ENCODE measurements around the gene HSD11B2.

Gene HSD11B2

DNA sequence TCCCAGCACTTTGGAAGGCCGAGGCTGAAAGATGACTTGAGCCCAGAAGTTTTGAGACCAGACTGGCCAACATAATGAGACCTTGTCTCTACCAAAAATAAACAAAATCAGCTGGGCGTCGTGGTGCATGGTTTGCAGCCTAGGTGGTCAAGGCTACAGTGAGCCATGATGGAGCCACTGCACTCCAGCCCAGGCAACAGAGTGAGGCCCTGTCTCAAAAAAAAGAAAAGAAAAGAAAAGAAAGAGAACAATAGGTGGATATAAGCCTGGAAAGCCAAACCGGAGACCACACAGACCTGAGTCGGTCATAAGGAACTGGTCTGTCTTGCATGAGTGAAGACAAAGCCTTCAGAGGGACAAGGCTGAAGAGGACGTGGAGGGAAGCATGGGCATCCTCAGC is 35.7 kb downstream of the HSD11B2 start:
- no peak overlapping the region for H3K27ac ChIP-seq (ENCODE audit: low read length)
- ATAC-seq (ENCODE audit: insufficient read depth, low read depth) (no peak), DNase-seq (no peak)
- H3K27me3 ChIP-seq (ENCODE audit: insufficient read depth, low read length, poor library complexity): no peaks in the 10 kb centered on the region
- peaks cover 60% of the 10 kb centered on the region for H3K79me2 ChIP-seq (ENCODE audit: insufficient read depth, low read length)
- H3K4me2 ChIP-seq (ENCODE audit: insufficient read depth, low read length): no peak overlapping the region
- no peak overlapping the region for H3K4me3 ChIP-seq (ENCODE audit: low read depth in 1 of 2, low read length in 2 of 2)
- H2AFZ ChIP-seq (ENCODE audit: low read depth, low read length): no peak overlapping the region
- H3K9me3 ChIP-seq (ENCODE audit: insufficient read depth, low read length, severe bottlenecking): no peaks in the 10 kb centered on the region
- H3K36me3 ChIP-seq (ENCODE audit: insufficient read depth, low read length): no peaks in the 10 kb centered on the region
- H4K20me1 ChIP-seq (ENCODE audit: insufficient read depth, low read length): peaks cover 46% of the 10 kb centered on the region
- TF ChIP-seq EZH2 (IDR thresholded peaks at IDR 0.05; ENCODE audit: borderline replicate concordance, low read depth, low read length, severe bottlenecking): no peak
- TF ChIP-seq, protein P1, sequence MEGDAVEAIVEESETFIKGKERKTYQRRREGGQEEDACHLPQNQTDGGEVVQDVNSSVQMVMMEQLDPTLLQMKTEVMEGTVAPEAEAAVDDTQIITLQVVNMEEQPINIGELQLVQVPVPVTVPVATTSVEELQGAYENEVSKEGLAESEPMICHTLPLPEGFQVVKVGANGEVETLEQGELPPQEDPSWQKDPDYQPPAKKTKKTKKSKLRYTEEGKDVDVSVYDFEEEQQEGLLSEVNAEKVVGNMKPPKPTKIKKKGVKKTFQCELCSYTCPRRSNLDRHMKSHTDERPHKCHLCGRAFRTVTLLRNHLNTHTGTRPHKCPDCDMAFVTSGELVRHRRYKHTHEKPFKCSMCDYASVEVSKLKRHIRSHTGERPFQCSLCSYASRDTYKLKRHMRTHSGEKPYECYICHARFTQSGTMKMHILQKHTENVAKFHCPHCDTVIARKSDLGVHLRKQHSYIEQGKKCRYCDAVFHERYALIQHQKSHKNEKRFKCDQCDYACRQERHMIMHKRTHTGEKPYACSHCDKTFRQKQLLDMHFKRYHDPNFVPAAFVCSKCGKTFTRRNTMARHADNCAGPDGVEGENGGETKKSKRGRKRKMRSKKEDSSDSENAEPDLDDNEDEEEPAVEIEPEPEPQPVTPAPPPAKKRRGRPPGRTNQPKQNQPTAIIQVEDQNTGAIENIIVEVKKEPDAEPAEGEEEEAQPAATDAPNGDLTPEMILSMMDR (IDR thresholded peaks at IDR 0.05; ENCODE audit: borderline replicate concordance, extremely low read depth, low read length, poor library complexity, severe bottlenecking): no peak
- no peaks in the 10 kb centered on the region for H3K4me1 ChIP-seq (ENCODE audit: insufficient read depth, low read length)
- H3K9ac ChIP-seq (ENCODE audit: low read depth, low read length): no peak overlapping the region

DNA sequence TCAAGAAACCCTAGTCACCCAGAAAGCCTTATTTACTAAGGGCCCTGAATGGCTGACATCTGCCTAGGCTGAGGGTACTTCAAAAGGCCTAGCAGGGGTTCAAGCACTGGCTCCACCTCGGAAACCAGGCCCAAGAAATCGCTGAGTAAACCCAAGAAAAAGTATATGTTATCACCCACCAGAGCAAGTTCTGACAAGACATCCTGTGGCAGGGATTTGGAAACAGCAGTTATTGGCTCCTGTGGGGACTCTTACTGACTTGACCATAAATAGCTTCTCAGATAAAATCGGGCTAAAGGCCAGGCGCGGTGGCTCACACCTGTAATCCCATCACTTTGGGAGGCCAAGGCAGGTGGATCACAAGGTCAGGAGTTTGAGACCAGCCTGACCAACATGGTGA is 37.8 kb downstream of the HSD11B2 start:
- H3K36me3 ChIP-seq (ENCODE audit: insufficient read depth, low read length): no peaks in the 10 kb centered on the region
- H3K4me1 ChIP-seq (ENCODE audit: insufficient read depth, low read length): no peaks in the 10 kb centered on the region
- DNase-seq: no peak
- H3K9ac ChIP-seq (ENCODE audit: low read depth, low read length): no peak overlapping the region
- H3K79me2 ChIP-seq (ENCODE audit: insufficient read depth, low read length): peaks cover 65% of the 10 kb centered on the region
- no peak overlapping the region for H3K4me3 ChIP-seq (ENCODE audit: low read depth in 1 of 2, low read length in 2 of 2)
- H4K20me1 ChIP-seq (ENCODE audit: insufficient read depth, low read length): peaks cover 48% of the 10 kb centered on the region
- no peak overlapping the region for H3K27ac ChIP-seq (ENCODE audit: low read length)
- no peak overlapping the region for H2AFZ ChIP-seq (ENCODE audit: low read depth, low read length)
- no peak for ATAC-seq (ENCODE audit: insufficient read depth, low read depth)
- H3K27me3 ChIP-seq (ENCODE audit: insufficient read depth, low read length, poor library complexity): no peaks in the 10 kb centered on the region
- no peak overlapping the region for H3K4me2 ChIP-seq (ENCODE audit: insufficient read depth, low read length)
- no peak for TF ChIP-seq EZH2 (IDR thresholded peaks at IDR 0.05; ENCODE audit: borderline replicate concordance, low read depth, low read length, severe bottlenecking)
- TF ChIP-seq, protein P1 (IDR thresholded peaks at IDR 0.05; ENCODE audit: borderline replicate concordance, extremely low read depth, low read length, poor library complexity, severe bottlenecking): no peak
- H3K9me3 ChIP-seq (ENCODE audit: insufficient read depth, low read length, severe bottlenecking): no peaks in the 10 kb centered on the region

GRCh38 chr16:67470359-67470758 is 39.4 kb downstream of the HSD11B2 start:
- Histone ChIP-seq H3K9ac (ENCODE audit: low read depth, low read length) (no peak overlapping the region), H3K79me2 (ENCODE audit: insufficient read depth, low read length) (peaks cover 70% of the 10 kb centered on the region), H3K4me3 (ENCODE audit: low read depth in 1 of 2, low read length in 2 of 2) (no peak overlapping the region), H3K27ac (ENCODE audit: low read length) (no peak overlapping the region), H3K9me3 (ENCODE audit: insufficient read depth, low read length, severe bottlenecking) (no peaks in the 10 kb centered on the region), H3K4me2 (ENCODE audit: insufficient read depth, low read length) (no peak overlapping the region), H4K20me1 (ENCODE audit: insufficient read depth, low read length) (peaks cover 49% of the 10 kb centered on the region), H3K27me3 (ENCODE audit: insufficient read depth, low read length, poor library complexity) (no peaks in the 10 kb centered on the region), H3K4me1 (ENCODE audit: insufficient read depth, low read length) (no peaks in the 10 kb centered on the region), H2AFZ (ENCODE audit: low read depth, low read length) (no peak overlapping the region), H3K36me3 (ENCODE audit: insufficient read depth, low read length) (no peaks in the 10 kb centered on the region)
- ATAC-seq (ENCODE audit: insufficient read depth, low read depth): no peak
- no peak for TF ChIP-seq EZH2 (IDR thresholded peaks at IDR 0.05; ENCODE audit: borderline replicate concordance, low read depth, low read length, severe bottlenecking)
- TF ChIP-seq, protein P1 (IDR thresholded peaks at IDR 0.05; ENCODE audit: borderline replicate concordance, extremely low read depth, low read length, poor library complexity, severe bottlenecking): no peak
- no peak for DNase-seq

All from DND-41 (cell line).